Medulla oblongata (tissue), 1 donor: Measurements from ENCODE around the gene HMBS.
"Not testable (repeated sequence)": the region's sequence is repeated elsewhere in the genome, so short reads cannot be mapped to it uniquely, and the experiment has no call there.

Experiments used
- DNase-seq: peaks from one replicate; pipeline ENCODE4 v3.0.0-alpha.2; 2015; ENCODE audit errors: extremely low spot score

Gene HMBS

DNA sequence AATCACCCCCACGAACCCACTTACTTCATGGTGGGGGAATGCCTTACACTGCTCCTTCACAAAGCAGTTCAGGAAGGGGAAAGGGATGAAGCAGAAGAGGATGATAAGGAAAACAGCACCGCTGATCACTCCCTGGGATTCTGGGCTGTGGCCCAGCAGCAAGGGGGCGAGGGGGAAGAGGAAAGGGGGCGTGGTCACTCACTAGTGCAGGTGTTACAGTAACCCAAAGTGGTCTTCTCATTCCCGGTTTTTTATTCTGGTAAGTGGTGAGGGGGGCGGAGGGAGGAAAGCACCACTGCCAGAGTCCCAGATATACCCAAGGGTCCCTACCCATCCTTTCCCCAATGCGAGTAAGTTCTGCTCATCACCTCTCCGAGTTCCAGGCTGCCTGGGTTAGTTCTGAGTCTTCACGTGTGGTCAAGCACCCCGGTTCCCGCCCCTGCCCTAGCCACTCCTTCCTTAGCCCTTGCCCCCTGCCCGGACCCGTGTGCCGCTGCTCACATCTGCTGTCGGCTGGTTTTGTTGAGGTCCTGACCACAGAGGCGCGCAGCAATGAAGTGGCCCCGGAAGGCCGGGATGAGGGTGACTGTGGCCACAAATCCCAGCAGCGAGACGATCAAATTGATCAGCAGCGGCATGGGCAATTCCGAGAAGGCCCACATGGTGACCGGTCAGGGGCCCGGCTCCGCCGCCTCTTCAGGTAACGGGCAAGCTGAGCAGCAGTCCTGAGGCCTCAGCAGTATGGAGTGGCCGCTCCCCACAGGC is 16.5 kb downstream of the HMBS start:
- DNase-seq, result no peak

- DNase-seq, result peak; percentile 97
Measured at GRCh38 chr11:119101759-119102423, 17.2 kb downstream of the HMBS start, which contains the start of gene DPAGT1. TSS of gene DPAGT1 (minus strand) at chr11:119101853. CDS start at chr11:119101655, 198 bp downstream.

DNA sequence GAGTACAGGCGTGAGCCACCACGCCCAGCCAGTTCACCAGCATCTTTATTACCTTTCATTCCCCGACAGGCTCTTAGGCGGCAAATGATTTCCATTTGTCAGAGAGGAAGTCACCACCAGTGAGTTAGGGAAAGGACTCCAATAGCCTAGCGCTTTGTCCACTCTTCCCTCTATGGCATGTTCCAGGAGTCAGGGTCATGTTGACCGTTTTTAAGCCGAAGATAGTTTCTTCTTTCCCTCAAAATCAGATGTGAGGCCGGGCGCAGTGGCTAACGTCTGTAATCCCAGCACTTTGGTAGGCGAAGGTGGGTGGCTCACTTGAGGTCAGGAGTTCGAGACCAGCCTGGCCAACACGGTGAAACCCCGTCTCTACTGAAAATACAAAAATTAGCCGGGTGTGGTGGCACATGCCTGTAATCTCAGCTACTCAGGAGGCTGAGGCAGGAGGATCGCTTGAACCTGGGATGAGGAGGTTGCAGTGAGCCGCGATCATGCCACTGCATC is 18.5 kb downstream of the HMBS start:
- not testable (repeated sequence) for DNase-seq

- DNase-seq, result no peak
Measured at GRCh38 chr11:119103793-119104192, 19.1 kb downstream of the HMBS start.

GRCh38 chr11:119106564-119107537 is 22.2 kb downstream of the HMBS start, which contains the start of gene C2CD2L:
TSS of gene C2CD2L (plus strand) at chr11:119107344. CDS start at chr11:119107742, 398 bp downstream.
- DNase-seq, result peak; percentile 91

- no peak for DNase-seq
Measured at GRCh38 chr11:119107538-119108145, 23.0 kb downstream of the HMBS start.

- DNase-seq, result peak; percentile 51
Measured at GRCh38 chr11:119108146-119108856, 23.6 kb downstream of the HMBS start.

GRCh38 chr11:119108857-119109221 is 24.2 kb downstream of the HMBS start:
- DNase-seq, result no peak

GRCh38 chr11:119109843-119110242 is 25.2 kb downstream of the HMBS start:
- DNase-seq, result no peak

GRCh38 chr11:119110439-119110838 is 25.8 kb downstream of the HMBS start:
- no peak for DNase-seq

- DNase-seq, result no peak
Measured at GRCh38 chr11:119111361-119111925, 26.8 kb downstream of the HMBS start.

GRCh38 chr11:119112314-119113020 is 27.8 kb downstream of the HMBS start:
- DNase-seq, result no peak

DNA sequence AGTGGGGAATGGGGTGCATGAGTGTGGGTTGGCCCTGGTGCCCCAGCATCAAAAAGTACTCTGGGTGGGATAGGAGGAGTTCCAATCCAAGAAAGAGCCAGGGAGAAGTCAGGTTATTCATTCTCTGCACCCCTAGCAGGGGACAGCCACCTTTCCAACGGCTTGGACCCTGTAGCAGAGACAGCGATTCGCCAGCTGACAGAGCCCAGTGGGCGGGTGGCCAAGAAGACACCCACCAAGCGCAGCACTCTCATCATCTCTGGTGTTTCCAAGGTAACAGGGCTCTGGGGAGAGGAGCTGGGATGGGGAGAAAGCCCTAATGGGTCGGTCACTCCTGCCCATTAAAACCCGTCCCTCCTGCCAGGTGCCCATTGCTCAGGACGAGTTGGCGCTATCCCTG is 29.0 kb downstream of the HMBS start:
- no peak for DNase-seq

DNA sequence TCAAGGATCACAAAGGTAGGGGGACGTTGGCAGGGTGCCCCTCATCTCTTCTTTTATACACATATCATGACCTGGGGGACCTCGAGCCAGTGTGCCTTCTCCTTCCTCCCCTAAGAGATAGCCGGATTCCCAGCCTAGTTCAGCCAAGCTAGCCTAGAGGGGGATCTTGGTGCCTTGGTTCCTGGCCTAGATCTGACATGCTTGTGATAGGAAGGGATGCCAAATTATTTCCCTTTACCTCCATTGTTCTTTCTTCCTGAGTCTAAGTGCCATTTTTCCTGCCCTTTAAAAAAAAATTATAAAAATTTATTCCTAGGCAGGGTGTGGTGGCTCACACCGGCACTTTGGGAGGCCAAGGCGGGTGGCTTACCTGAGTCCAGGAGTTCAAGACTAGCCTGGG is 29.7 kb downstream of the HMBS start:
- no peak for DNase-seq

- DNase-seq, result peak; percentile 69
Measured at GRCh38 chr11:119115484-119116234, 31.0 kb downstream of the HMBS start.

GRCh38 chr11:119116235-119116594 is 31.5 kb downstream of the HMBS start:
- DNase-seq, result no peak

- no peak for DNase-seq
Measured at GRCh38 chr11:119116601-119117000, 31.9 kb downstream of the HMBS start.

- DNase-seq, result no peak
Measured at GRCh38 chr11:119117004-119117706, 32.5 kb downstream of the HMBS start.
